GM12878 (cell line): ENCODE measurements around the gene DUSP7. TPM values are rescaled to one million over a fixed set of nuclear protein-coding genes. Genes with fewer than 3 reads are reported as not detected.

Experiments used
- ATAC-seq: fragments of 200-7000 bp; cut with Tn5 transposase; 3 replicates; pipeline ENCODE4 v1.9.1; 2020; ENCODE audit warnings: mild to moderate bottlenecking, moderate library complexity
- BruUV-seq: library from RNA; stranded (reverse); fragments of 400-500 nt; replicated peaks from 2 replicates; lab custom pipeline; 2021; lab: Mats Ljungman, UMichigan
- CTCF ChIA-PET: fragments of 300-600 bp; sonication (Branson Sonifier 250); formaldehyde crosslinking; extraction: SDS; loops from one replicate; lab custom pipeline; 2021; ENCODE audit warnings: inconsistent platforms; lab: Yijun Ruan, JAX
- POLR2A ChIA-PET: fragments of 350-600 bp; formaldehyde crosslinking; extraction: SDS; loops from one replicate; lab custom pipeline; 2021; ENCODE audit warnings: inconsistent platforms; lab: Charles Lee
- RAD21 ChIA-PET: fragments of 300-600 bp; sonication (Branson Sonifier 250); formaldehyde crosslinking; loops from one replicate; lab custom pipeline; 2023; ENCODE audit warnings: antibody characterized with exemption; ENCODE audit not compliant: unreplicated experiment; lab: Charles Lee
- SMC1A ChIA-PET: fragments of 300-600 bp; sonication (Branson Sonifier 250); formaldehyde crosslinking; loops from one replicate; lab custom pipeline; 2023; ENCODE audit not compliant: unreplicated experiment, uncharacterized antibody; lab: Charles Lee
- DNase-seq: peaks from one replicate; pipeline ENCODE4 v3.0.0-alpha.2; 2011; ENCODE audit warnings: low read depth, low spot score
- FAIRE-seq: peaks from 3 replicates; lab custom pipeline; 2011; peaks lifted over from hg19 to GRCh38; lab: Jason Lieb, UNC
- H2AFZ ChIP-seq: 2 replicates; pipeline ENCODE4 v1.6.0; 2011; ENCODE audit warnings: low read depth, low read length, control low read depth; ENCODE audit not compliant: control insufficient read depth
- H3K27ac ChIP-seq: 2 replicates; pipeline ENCODE4 v1.5.1; 2011; ENCODE audit warnings: control low read depth; ENCODE audit not compliant: control insufficient read depth, insufficient read depth
- H3K27me3 ChIP-seq, 2 experiments: replicated peaks in 1 of 2; 2 replicates each; pipeline versions ENCODE4 v1.6.0 to v1.6.1; 2011; ENCODE audit warnings: low read length in 1 of 2; ENCODE audit not compliant: control insufficient read depth in 2 of 2, insufficient read depth in 2 of 2
- H3K36me3 ChIP-seq, 2 experiments: 2 replicates each; pipeline ENCODE4 v1.5.1; 2011; ENCODE audit warnings: low read length in 1 of 2; ENCODE audit not compliant: control insufficient read depth in 2 of 2, insufficient read depth in 2 of 2
- H3K4me1 ChIP-seq: 2 replicates; pipeline ENCODE4 v1.6.1; 2011; ENCODE audit warnings: mild to moderate bottlenecking, low read length, moderate library complexity, mixed read lengths; ENCODE audit not compliant: control insufficient read depth, insufficient read depth
- H3K4me2 ChIP-seq: 2 replicates; pipeline ENCODE4 v1.6.0; 2011; ENCODE audit warnings: control low read depth; ENCODE audit not compliant: control insufficient read depth, insufficient read depth
- H3K4me3 ChIP-seq: fragments of 200-600 bp; sonication (generic); 2 replicates; pipeline ENCODE4 v1.5.1; 2016
- H3K79me2 ChIP-seq: 2 replicates; pipeline ENCODE4 v1.6.0; 2011; ENCODE audit warnings: low read length; ENCODE audit not compliant: control insufficient read depth, insufficient read depth
- H3K9ac ChIP-seq: 2 replicates; pipeline ENCODE4 v1.8.0; 2011; ENCODE audit warnings: low read length, control low read depth, mixed read lengths; ENCODE audit not compliant: control insufficient read depth, insufficient read depth
- H3K9me3 ChIP-seq: replicated peaks from 3 replicates; pipeline ENCODE4 v1.5.1; 2011; ENCODE audit warnings: mild to moderate bottlenecking, low read length; ENCODE audit not compliant: control insufficient read depth, insufficient read depth
- H4K20me1 ChIP-seq: 2 replicates; pipeline ENCODE4 v1.6.0; 2011; ENCODE audit not compliant: control insufficient read depth, insufficient read depth
- CEBPB ChIP-seq, 2 experiments: fragments of 150-350 bp in 1 of 2; IDR thresholded peaks; 2 replicates each; pipeline ENCODE4 v1.6.1; 2012 to 2014; ENCODE audit warnings: low read depth in 2 of 2, low read length in 2 of 2, borderline replicate concordance in 1 of 2, inconsistent platforms in 1 of 2
- HDAC6 ChIP-seq: fragments of 200-600 bp; sonication (generic); IDR thresholded peaks from one replicate; pipeline ENCODE4 v1.8.0; 2017; ENCODE audit warnings: antibody characterized with exemption; ENCODE audit not compliant: unreplicated experiment
- IKZF2 ChIP-seq, 2 experiments: fragments of 450-650 bp; IDR thresholded peaks; 2 replicates each; pipeline ENCODE4 v1.6.1; 2017; ENCODE audit warnings: mild to moderate bottlenecking in 2 of 2, moderate library complexity in 2 of 2
- NFYA ChIP-seq: IDR thresholded peaks from 2 replicates; pipeline ENCODE4 v1.6.1; 2011; ENCODE audit warnings: low read depth, mild to moderate bottlenecking, low read length, improper control_type of control experiment, borderline replicate concordance
- NR2C1 ChIP-seq: fragments of 450-650 bp; IDR thresholded peaks from 2 replicates; pipeline ENCODE4 v1.6.1; 2017; ENCODE audit warnings: antibody characterized with exemption, mild to moderate bottlenecking, moderate library complexity
- PAX5 ChIP-seq: IDR thresholded peaks from 2 replicates; pipeline ENCODE4 v1.6.1; 2011; ENCODE audit warnings: low read depth, low read length, borderline replicate concordance
- PAX8 ChIP-seq: fragments of 450-650 bp; IDR thresholded peaks from 2 replicates; pipeline ENCODE4 v1.6.1; 2017; ENCODE audit warnings: mild to moderate bottlenecking, moderate library complexity
- POLR2A ChIP-seq: IDR thresholded peaks from 2 replicates; pipeline ENCODE4 v1.6.1; 2011; ENCODE audit warnings: low read depth, mild to moderate bottlenecking, low read length
- POLR2AphosphoS5 ChIP-seq: IDR thresholded peaks from 2 replicates; pipeline ENCODE4 v1.6.1; 2011; ENCODE audit warnings: mild to moderate bottlenecking, low read length, inconsistent platforms
- PRDM15 ChIP-seq: fragments of 450-650 bp; formaldehyde crosslinking; IDR thresholded peaks from 2 replicates; pipeline ENCODE4 v1.4.0; 2020; ENCODE audit warnings: mild to moderate bottlenecking, moderate library complexity
- RELA ChIP-seq: fragments of 450-650 bp; IDR thresholded peaks from 2 replicates; pipeline ENCODE4 v1.8.0; 2014; ENCODE audit warnings: borderline replicate concordance; ENCODE audit not compliant: partially characterized antibody
- SUZ12 ChIP-seq: fragments of 200-600 bp; sonication (generic); IDR thresholded peaks from one replicate; pipeline ENCODE4 v1.6.1; 2018; ENCODE audit warnings: antibody characterized with exemption, mild to moderate bottlenecking; ENCODE audit not compliant: unreplicated experiment
- WGBS: methylation state at CpG from one replicate; pipeline ENCODE4 v1.1.6; 2016; ENCODE audit warnings: low lambda C conversion rate; ENCODE audit not compliant: insufficient replicate concordance, insufficient coverage; ENCODE audit errors: missing lambda C conversion rate; 5-methylcytosine and 5-hydroxymethylcytosine counted together
- in situ Hi-C: fragments of 300-500 bp; cut with MboI; formaldehyde crosslinking; loops from 9 replicates; pipeline ENCODE4 v1.14.3; 2018; ENCODE audit warnings: mixed read lengths
- intact Hi-C: fragments of 100-400 bp; cut with micrococcal nuclease; formaldehyde crosslinking; loops from one replicate; pipeline ENCODE4 v1.14.2; 2022; ENCODE audit not compliant: unreplicated experiment
- polyA plus RNA-seq, 11 experiments: library from polyadenylated mRNA; depleted of rRNA in 4 of 11; unstranded in 6 of 11; stranded (reverse) in 5 of 11; fragments of >200 nt; fragmentation: Nextera tagmentation in 4 of 11; fragmentation: Illumina TruSeq in 1 of 11; extraction: Ambion mirVana in 4 of 11; extraction: Trizol in 1 of 11; gene quantifications; 1 replicate in 1 of 11; 2 replicates in 10 of 11; pipeline versions ENCODE4 v1.2.1 to v1.2.3, GENCODE V29; 2011 to 2016; ENCODE audit warnings: inconsistent platforms in 2 of 11, missing spikeins in 2 of 11, low read depth in 1 of 11
- total RNA-seq, 4 experiments: library from RNA; depleted of rRNA in 3 of 4; stranded (reverse); fragments of >200 nt in 3 of 4; fragmentation: Illumina TruSeq in 1 of 4; extraction: Trizol in 1 of 4; gene quantifications; 2 replicates each; pipeline versions ENCODE4 v1.2.1 to v1.2.3, GENCODE V29; 2013 to 2021
- TF ChIP-seq, protein P1 (sequence below): IDR thresholded peaks from 2 replicates; pipeline ENCODE4 v1.6.1; 2012; ENCODE audit warnings: low read length, inconsistent platforms

DUSP7 gene
- total and polyA plus RNA-seq, 10 of the 15 experiments (the other 5 are each of a cell fraction or from before 2014, with no cell fraction given), result 0.73 to 17.0 (median 7.9) TPM

- SMC1A ChIA-PET, result no interaction called here
- H4K20me1 ChIP-seq, result no peaks in the 10 kb centered on the region
- FAIRE-seq (no peak), ATAC-seq (no peak), DNase-seq (no peak)
- POLR2A ChIA-PET, result interaction anchor here (0.9 kb wide), 1 partner anchor 10 kb away, joined by 3 read pairs; the partner anchor contains the start of gene DUSP7
- no peaks in the 10 kb centered on the region for H3K4me1 ChIP-seq
- peaks cover 4 to 17% of the 10 kb centered on the region in 2 experiments for H3K36me3 ChIP-seq
- H3K27ac ChIP-seq, result no peak overlapping the region
- RAD21 ChIA-PET, result no interaction called here
- TF ChIP-seq SUZ12 (no peak), PAX5 (no peak), NFYA (no peak), RELA (no peak), POLR2A (no peak), PAX8 (no peak), PRDM15 (CRISPR knock-in tag) (no peak), HDAC6 (no peak), POLR2AphosphoS5 (no peak), NR2C1 (no peak), CEBPB (IDR thresholded peaks at IDR 0.05; ENCODE audit: borderline replicate concordance in 1 of 2, low read depth in 2 of 2, low read length in 2 of 2) (no peak), IKZF2 (IDR thresholded peaks at IDR 0.05) (no peak)
- TF ChIP-seq, protein P1, sequence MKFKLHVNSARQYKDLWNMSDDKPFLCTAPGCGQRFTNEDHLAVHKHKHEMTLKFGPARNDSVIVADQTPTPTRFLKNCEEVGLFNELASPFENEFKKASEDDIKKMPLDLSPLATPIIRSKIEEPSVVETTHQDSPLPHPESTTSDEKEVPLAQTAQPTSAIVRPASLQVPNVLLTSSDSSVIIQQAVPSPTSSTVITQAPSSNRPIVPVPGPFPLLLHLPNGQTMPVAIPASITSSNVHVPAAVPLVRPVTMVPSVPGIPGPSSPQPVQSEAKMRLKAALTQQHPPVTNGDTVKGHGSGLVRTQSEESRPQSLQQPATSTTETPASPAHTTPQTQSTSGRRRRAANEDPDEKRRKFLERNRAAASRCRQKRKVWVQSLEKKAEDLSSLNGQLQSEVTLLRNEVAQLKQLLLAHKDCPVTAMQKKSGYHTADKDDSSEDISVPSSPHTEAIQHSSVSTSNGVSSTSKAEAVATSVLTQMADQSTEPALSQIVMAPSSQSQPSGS, result no peak
- intact Hi-C loops, result no loop called here
- H2AFZ ChIP-seq, result no peak overlapping the region
- BruUV-seq, result no TSS peak
- CTCF ChIA-PET, result interaction anchor here (1.2 kb wide), 1 partner anchor 42 kb away, joined by 3 read pairs; no protein-coding TSS in a partner anchor
- no peaks in the 10 kb centered on the region for H3K9me3 ChIP-seq
- H3K9ac ChIP-seq, result no peak overlapping the region
- no peaks in the 10 kb centered on the region; the same call in none of the 2 replicates for H3K79me2 ChIP-seq
- in situ Hi-C loops, result no loop called here
- no peaks in the 10 kb centered on the region for H3K27me3 ChIP-seq
- no peak overlapping the region for H3K4me2 ChIP-seq
- H3K4me3 ChIP-seq, result no peak overlapping the region
- 78% methylated on average over 12 of the region's 12 CpGs for WGBS
These were observed 10.0 kb downstream of the DUSP7 start for GRCh38 chr3:52046186-52046901.
